GM19455 (cell line): ENCODE data around the gene BOD1L1.

Source experiments
- ATAC-seq: cut with Tn5 transposase; IDR thresholded peaks from one replicate; pipeline ENCODE4 v1.9.1; 2021; ENCODE audit not compliant: unreplicated experiment

Gene BOD1L1

DNA sequence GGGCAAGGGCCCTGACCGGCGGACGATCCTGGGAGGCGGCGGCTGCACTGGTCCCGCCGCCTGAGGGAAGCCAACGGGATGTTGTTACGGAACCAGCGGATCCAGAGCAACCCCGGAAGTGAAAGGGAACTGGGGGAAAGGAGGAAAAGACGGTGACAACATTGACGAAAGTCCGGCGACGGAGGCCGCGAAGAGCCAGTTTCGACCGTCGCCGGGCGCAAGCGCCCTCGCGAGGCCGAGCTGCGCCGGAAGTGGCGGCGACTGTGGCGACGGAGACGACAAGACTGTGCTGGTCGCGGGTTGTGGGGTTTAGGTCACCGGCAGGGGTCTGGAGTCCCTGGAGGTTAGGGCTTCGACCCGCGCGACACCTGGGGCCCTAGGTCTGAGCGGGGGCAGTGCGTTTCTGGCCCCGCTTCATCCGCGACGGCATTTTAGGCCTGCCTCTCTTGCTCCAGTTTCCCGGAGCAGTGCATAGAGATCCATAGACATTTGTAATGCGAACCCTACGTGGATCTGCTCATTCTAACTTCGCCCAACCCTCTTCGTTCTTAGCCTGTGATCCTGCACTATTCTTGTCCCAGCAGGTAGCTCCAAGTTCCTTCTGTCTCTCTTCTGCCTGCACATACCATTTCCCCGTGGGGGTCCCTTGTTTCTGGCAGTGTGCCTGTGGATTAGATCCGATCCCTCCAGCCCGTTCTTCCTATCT lies at the start of gene BOD1L1:
Gene BOD1L1, minus strand, starts transcription at position 120 of the 706 bp plus-strand sequence. CDS start 138 bp downstream, outside the sequence.
- ATAC-seq, result peak; percentile 91

DNA sequence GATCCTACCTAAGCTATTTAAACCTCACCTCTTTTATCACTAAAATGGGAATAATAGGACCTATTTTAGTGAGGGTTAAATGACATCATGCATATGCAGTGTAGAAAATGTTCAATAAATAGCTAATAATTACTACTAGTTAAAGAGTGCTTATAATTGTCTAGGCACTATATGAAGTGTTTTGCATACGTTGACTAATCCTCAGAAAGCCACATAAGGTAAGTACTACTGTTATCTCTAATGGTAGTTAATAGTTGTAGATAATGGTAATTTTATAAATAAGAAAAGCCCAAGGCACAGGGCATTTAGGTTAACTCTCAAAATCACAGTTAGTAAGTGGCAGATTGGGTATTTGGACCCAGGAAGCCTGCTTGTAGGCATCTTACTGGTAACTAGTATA lies 47.4 kb upstream of the BOD1L1 start:
- ATAC-seq, result no peak

- no peak for ATAC-seq
These were observed 45.6 kb upstream of the BOD1L1 start for GRCh38 chr4:13673167-13673566.

GRCh38 chr4:13670456-13671160 lies 43.1 kb upstream of the BOD1L1 start:
- ATAC-seq, result no peak

- no peak for ATAC-seq
These were observed 38.5 kb upstream of the BOD1L1 start for GRCh38 chr4:13665701-13666660.

- no peak for ATAC-seq
These were observed 32.0 kb upstream of the BOD1L1 start for GRCh38 chr4:13659341-13660070.

DNA sequence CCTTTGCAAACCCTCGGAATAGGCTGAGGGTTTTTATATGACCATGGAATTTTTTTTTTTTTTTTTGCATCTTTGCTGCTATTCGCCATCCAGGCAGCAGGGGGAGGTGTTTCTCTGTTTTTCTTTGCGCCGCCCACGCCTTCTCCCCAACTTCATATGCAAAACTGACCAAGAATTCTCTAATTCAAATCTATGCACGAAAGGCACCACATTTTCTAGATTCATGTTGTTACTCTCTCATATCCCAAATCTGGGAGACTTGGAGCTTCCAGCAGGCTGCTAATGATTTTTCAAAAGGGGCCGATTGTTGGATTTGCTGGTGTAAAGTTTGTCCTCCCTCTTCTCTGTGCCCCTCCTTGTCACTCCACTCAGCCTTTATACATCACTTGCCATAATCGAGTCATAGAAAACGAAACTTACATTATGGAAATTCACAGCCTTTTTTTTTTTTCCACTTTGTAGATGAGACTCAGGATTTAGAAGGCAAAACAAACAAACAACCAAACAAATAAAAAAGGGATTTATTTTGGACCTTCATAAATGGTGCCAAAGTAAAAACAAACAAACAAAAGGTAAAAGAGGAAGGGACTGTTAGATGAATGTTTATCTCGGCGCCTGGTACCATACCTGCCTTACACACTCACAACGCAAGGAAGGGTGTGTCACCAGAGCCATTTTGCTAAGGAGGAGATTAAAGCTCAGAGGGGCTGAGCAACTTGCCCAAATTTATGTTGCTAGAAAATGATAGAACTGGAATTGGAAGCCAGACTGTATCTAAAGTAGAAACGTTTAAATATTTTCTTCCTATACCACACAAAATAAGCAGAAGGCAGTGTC lies 29.3 kb upstream of the BOD1L1 start:
- no peak for ATAC-seq

GRCh38 chr4:13654162-13654797 lies 26.8 kb upstream of the BOD1L1 start:
- peak; percentile 92 for ATAC-seq

DNA sequence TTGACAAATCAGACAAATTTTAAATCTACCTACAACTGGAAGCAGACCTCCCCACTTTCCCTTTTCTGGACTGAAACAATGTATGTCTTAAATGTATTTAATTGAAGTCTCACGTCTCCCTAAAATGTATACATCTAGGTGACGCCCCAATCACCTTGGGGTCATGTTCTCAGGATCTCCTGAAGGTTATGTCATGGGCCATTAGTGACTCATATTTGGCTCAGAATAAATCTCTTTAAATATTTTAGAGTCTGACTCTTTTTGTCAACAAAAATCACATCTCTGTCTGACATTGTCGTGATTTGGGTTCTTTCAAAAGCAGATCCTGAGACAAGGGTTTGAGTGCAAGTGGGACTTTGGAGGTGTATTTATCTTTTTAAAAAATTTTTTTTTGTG lies 26.2 kb upstream of the BOD1L1 start:
- no peak for ATAC-seq

- ATAC-seq, result no peak
These were observed 19.5 kb upstream of the BOD1L1 start for GRCh38 chr4:13647031-13647430.

- no peak for ATAC-seq
These were observed 17.6 kb upstream of the BOD1L1 start for GRCh38 chr4:13645075-13645474.

DNA sequence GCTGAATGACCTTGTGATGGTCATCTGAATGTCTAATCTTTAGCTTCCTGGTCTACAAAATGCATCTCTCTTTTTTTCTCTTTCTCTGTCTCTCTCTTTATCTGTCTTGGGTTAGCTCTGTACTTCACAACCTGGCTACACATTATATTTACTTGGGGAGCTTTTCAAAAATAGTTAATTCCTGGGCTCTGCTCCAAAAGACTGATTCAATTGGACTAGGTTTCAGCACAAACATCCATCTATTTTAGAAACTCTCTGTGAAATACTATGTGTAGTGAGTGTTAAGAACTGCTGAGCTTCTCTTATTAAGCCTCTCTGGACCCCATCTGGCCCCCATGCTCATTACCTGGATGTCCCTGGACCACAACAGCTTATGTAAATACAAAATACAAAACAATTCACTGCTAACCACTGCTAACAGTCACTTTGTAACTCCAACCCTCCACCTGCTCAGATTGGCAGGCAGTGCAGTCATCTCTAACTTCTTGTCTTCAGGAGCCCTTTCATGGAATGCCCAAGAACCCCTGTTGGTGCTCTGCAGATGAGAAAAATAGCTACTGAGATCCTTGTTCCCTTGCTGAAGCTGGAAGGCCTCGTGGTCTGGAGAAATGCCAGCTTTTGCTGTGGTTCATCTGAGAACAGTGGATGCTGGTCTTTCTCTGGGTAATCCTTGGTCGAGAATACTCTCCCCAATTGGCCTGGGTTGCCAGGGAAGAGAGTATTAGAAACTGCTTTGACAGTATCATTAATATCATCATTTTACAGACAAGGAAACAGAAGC lies 14.8 kb upstream of the BOD1L1 start:
- ATAC-seq, result no peak

- ATAC-seq, result no peak
These were observed 13.6 kb upstream of the BOD1L1 start for GRCh38 chr4:13641084-13641483.

GRCh38 chr4:13640149-13640940 lies 12.8 kb upstream of the BOD1L1 start:
- no peak for ATAC-seq

DNA sequence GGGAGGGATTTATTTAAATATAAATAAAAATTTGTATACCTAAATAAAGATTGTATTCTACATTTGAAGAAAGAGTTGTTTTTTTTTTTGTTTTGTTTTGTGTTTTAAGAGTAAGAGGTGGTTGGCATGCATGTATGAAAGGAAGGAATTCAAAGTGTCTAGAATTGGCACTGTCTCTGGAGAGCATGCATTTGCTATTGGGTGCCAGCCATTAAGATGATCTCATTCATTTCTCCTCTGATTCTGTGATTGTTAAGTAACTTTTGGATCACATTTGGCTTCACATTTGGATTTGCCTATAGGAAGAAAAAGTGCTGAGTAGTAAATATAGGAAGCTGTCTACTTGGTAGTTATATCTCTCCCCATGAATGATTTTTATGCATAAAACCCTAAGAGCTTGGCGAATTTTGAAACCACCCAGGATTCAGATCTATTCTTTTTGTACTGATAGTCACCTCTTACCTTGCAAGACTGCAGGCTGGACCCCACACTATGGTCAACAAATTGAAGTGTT lies 7.8 kb upstream of the BOD1L1 start:
- no peak for ATAC-seq

GRCh38 chr4:13633671-13634070 lies 6.1 kb upstream of the BOD1L1 start:
- ATAC-seq, result no peak

DNA sequence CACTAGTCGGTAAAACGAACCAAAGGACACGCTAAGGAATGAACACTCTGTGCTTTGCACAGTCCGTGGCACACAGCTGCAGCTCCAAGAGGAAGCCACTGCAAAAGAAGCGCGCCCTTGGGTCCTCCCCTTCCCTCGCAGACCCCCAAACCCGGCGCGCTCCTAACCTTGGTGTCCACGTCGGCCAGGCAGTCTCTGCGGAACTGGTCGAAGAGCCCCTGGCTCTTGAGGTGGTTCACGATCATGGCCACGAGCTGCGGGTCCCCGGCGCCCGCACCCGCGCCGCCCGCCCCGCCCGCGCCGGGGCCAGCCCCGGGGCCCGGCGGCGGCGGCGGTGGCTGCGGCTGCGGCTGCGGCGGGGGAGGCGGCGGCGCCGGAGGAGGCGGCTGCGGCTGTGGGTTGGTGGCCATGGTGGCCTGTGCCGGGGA lies 333 bp downstream of the BOD1L1 start:
- peak; percentile 59 for ATAC-seq
